Stomach (tissue), 9 donors: ENCODE measurements around the gene ERCC8. TPM values are rescaled to one million over a fixed set of nuclear protein-coding genes. Genes with fewer than 3 reads are reported as not detected.
"Not testable (repeated sequence)": the region's sequence is repeated elsewhere in the genome, so short reads cannot be mapped to it uniquely, and the experiment has no call there.

Experiments
- DNase-seq, 2 donors: peaks; one replicate each; pipeline versions ENCODE4 v3.0.0 to v3.0.0-alpha.2; 2013 to 2019
- H3K27ac ChIP-seq, 5 donors: fragments of 200-600 bp in 4 of 5; sonication (generic) in 4 of 5; one replicate each; pipeline ENCODE4 v1.5.1; 2013 to 2019; ENCODE audit warnings: mild to moderate bottlenecking in 1 of 5, moderate library complexity in 1 of 5
- H3K27me3 ChIP-seq, 3 donors: fragments of 200-600 bp; sonication (generic); one replicate each; pipeline ENCODE4 v1.5.1; 2017 to 2019; ENCODE audit warnings: mixed run types in 1 of 3
- H3K36me3 ChIP-seq, 4 donors: fragments of 200-600 bp; sonication (generic); 1 replicate in 3 of 4; 2 replicates in 1 of 4; pipeline ENCODE4 v1.5.1; 2016 to 2019
- H3K4me1 ChIP-seq, 4 donors: fragments of 200-600 bp; sonication (generic); one replicate each; pipeline ENCODE4 v1.5.1; 2016 to 2019
- H3K4me3 ChIP-seq, 4 donors: fragments of 200-600 bp; sonication (generic) in 3 of 4; one replicate each; pipeline ENCODE4 v1.5.1; 2016 to 2019; ENCODE audit warnings: mild to moderate bottlenecking in 1 of 4
- H3K9me3 ChIP-seq, 4 donors: fragments of 200-600 bp; sonication (generic); one replicate each; pipeline ENCODE4 v1.5.1; 2016 to 2019
- EP300 ChIP-seq: sonication (generic); formaldehyde crosslinking; IDR thresholded peaks from one replicate; pipeline ENCODE4 v1.6.1; 2017; ENCODE audit warnings: antibody characterized with exemption
- POLR2A ChIP-seq, 4 donors: fragments of 450-650 bp; IDR thresholded peaks; one replicate each; pipeline ENCODE4 v1.6.1; 2016; ENCODE audit warnings: antibody characterized with exemption in 4 of 4, control low read depth in 2 of 4, mild to moderate bottlenecking in 1 of 4, moderate library complexity in 1 of 4
- POLR2AphosphoS5 ChIP-seq, 3 donors: sonication (generic); formaldehyde crosslinking; IDR thresholded peaks; one replicate each; pipeline ENCODE4 v1.6.1; 2016; ENCODE audit warnings: antibody characterized with exemption in 3 of 3
- WGBS, 5 donors: extraction: QIAGEN DNeasy Blood & Tissue Kit in 3 of 5; methylation state at CpG; one replicate each; pipeline versions ENCODE4 v1.1.5 to v1.1.7; 2013 to 2018; 5-methylcytosine and 5-hydroxymethylcytosine counted together
- intact Hi-C: fragments of 100-400 bp; cut with DNase I; formaldehyde crosslinking; loops from one replicate; pipeline ENCODE4 v1.15.1; 2023; ENCODE audit warnings: low total_unique reads
- polyA plus RNA-seq, 3 donors: library from polyadenylated mRNA; stranded (reverse); fragments of 200-250 nt; gene quantifications; one replicate each; pipeline ENCODE4 v1.2.3, GENCODE V29; 2013
- total RNA-seq, 5 donors: library from RNA; depleted of rRNA; stranded (reverse); fragments of >200 nt; gene quantifications; one replicate each; pipeline versions ENCODE4 v1.1.0 to v1.2.3, GENCODE V29; 2014 to 2016
- TF ChIP-seq, protein P1 (sequence below), 7 experiments: fragments of 450-650 bp in 4 of 7; fragments of 200-600 bp in 3 of 7; sonication (generic) in 3 of 7; IDR thresholded peaks; one replicate each; pipeline ENCODE4 v1.5.1; 2016 to 2019; ENCODE audit warnings: antibody characterized with exemption in 7 of 7, control low read depth in 2 of 7, mild to moderate bottlenecking in 1 of 7
- donor health status: healthy with polysubstance abuse.
- donor health status: Bipolar disorder and iron deficiency.
- donor health status: healthy.

ERCC8 gene
- total and polyA plus RNA-seq, 8 donors, result 3.5 to 19.1 (median 5.6) TPM; not detected in 2

DNA sequence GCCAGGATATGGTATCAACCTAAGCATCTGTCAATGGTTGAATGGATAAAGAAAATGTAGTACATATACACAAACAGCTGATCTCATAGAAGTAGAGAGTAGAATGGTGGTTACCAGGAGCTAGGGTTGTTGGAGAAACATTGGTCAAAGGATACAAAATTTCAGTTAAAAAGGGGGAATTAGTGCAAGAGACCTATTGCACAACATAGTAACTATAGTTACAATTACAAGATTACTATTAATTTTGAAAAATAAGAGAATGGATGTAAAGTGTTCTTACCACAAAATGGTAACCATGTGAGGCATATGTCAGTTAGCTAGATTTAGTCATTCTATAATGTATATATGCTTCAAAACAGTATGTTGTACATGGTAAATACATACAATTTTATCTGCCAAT lies 72.0 kb downstream of the ERCC8 start:
- peaks cover 0 to 24% (median 9%) of the 10 kb centered on the region in 4 donors for H3K9me3 ChIP-seq
- H3K27ac ChIP-seq, result no peak overlapping the region
- no peaks in the 10 kb centered on the region for H3K4me1 ChIP-seq
- no peak for TF ChIP-seq POLR2A (IDR thresholded peaks at IDR 0.05)
- TF ChIP-seq POLR2AphosphoS5 (IDR thresholded peaks at IDR 0.05), result no peak
- TF ChIP-seq, protein P1, sequence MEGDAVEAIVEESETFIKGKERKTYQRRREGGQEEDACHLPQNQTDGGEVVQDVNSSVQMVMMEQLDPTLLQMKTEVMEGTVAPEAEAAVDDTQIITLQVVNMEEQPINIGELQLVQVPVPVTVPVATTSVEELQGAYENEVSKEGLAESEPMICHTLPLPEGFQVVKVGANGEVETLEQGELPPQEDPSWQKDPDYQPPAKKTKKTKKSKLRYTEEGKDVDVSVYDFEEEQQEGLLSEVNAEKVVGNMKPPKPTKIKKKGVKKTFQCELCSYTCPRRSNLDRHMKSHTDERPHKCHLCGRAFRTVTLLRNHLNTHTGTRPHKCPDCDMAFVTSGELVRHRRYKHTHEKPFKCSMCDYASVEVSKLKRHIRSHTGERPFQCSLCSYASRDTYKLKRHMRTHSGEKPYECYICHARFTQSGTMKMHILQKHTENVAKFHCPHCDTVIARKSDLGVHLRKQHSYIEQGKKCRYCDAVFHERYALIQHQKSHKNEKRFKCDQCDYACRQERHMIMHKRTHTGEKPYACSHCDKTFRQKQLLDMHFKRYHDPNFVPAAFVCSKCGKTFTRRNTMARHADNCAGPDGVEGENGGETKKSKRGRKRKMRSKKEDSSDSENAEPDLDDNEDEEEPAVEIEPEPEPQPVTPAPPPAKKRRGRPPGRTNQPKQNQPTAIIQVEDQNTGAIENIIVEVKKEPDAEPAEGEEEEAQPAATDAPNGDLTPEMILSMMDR (IDR thresholded peaks at IDR 0.05), result no peak
- TF ChIP-seq EP300, result no peak
- no peaks in the 10 kb centered on the region for H3K27me3 ChIP-seq
- H3K4me3 ChIP-seq, result no peak overlapping the region
- intact Hi-C loops, result no loop called here
- DNase-seq, result no peak
- H3K36me3 ChIP-seq, result peaks cover 0 to 22% (median 0%) of the 10 kb centered on the region in 4 donors

- peaks cover 0 to 22% (median 0%) of the 10 kb centered on the region in 4 donors for H3K36me3 ChIP-seq
- H3K4me1 ChIP-seq, result no peaks in the 10 kb centered on the region
- H3K27ac ChIP-seq, result no peak overlapping the region
- H3K9me3 ChIP-seq, result peaks cover 0 to 24% (median 9%) of the 10 kb centered on the region in 4 donors
- H3K4me3 ChIP-seq, result no peak overlapping the region
- 78 to 99% (median 96%) methylated on average over 3 of the region's 3 CpGs for WGBS, 5 donors
- no peaks in the 10 kb centered on the region for H3K27me3 ChIP-seq
- DNase-seq, result no peak
- TF ChIP-seq POLR2A (IDR thresholded peaks at IDR 0.05) (no peak), EP300 (no peak), POLR2AphosphoS5 (IDR thresholded peaks at IDR 0.05) (no peak)
- TF ChIP-seq, protein P1 (IDR thresholded peaks at IDR 0.05), result no peak
- intact Hi-C loops, result no loop called here
Measured at GRCh38 chr5:60870857-60871256, 74.0 kb downstream of the ERCC8 start.

DNA sequence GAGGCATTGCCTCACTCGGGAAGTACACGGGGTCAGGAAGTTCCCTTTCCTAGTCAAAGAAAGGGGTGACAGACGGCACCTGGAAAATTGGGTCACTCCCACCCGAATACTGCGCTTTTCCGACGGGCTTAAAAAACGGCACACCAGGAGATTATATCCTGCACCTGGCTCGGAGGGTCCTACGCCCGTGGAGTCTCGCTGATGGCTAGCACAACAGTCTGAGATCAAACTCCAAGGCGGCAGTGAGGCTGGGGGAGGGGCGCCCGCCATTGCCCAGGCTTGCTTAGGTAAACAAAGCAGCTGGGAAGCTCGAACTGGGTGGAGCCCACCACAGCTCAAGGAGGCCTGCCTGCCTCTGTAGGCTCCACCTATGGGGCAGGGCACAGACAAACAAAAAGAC lies 84.3 kb downstream of the ERCC8 start:
- DNase-seq, H3K27me3 ChIP-seq, H3K4me3 ChIP-seq, H3K4me1 ChIP-seq, H3K36me3 ChIP-seq, intact Hi-C loops, H3K9me3 ChIP-seq, H3K27ac ChIP-seq: not testable (repeated sequence)
- WGBS, 5 donors, result 89 to 98% (median 93%) methylated on average over 14 to 16 of the region's 16 CpGs

- no peaks in the 10 kb centered on the region for H3K4me1 ChIP-seq
- no peak for DNase-seq
- no peak overlapping the region for H3K4me3 ChIP-seq
- TF ChIP-seq EP300 (no peak), POLR2A (IDR thresholded peaks at IDR 0.05) (no peak), POLR2AphosphoS5 (IDR thresholded peaks at IDR 0.05) (no peak)
- TF ChIP-seq, protein P1 (IDR thresholded peaks at IDR 0.05), result no peak
- 96 to 100% (median 97%) methylated on average over 1 of the region's 1 CpG for WGBS, 5 donors
- peaks cover 0 to 6% (median 0%) of the 10 kb centered on the region in 4 donors for H3K9me3 ChIP-seq
- intact Hi-C loops, result no loop called here
- H3K36me3 ChIP-seq, result no peaks in the 10 kb centered on the region
- no peak overlapping the region for H3K27ac ChIP-seq
- H3K27me3 ChIP-seq, result no peaks in the 10 kb centered on the region
Measured at GRCh38 chr5:60856066-60856465, 88.8 kb downstream of the ERCC8 start.

DNA sequence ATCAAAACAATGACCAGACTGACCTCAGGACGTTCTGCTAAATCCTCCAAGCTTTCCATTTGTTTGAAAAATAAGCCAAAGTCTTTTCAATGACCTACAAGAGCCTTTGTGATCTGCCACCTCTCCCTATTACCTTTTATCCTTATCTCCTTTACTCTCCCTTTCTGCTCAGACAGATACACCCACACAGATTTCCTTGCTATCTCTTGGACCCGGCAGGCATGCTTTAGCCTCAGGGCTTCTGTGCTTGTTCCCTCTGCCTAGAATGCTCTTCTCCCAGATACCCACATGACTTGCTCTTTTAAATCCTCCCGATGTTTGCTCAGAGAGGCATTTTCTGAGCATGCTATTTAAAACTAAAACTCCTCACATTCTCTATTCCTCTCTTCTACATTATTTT lies 91.9 kb downstream of the ERCC8 start:
- intact Hi-C loops, result no loop called here
- Histone ChIP-seq H3K27ac (no peak overlapping the region), H3K27me3 (no peaks in the 10 kb centered on the region), H3K4me3 (no peak overlapping the region), H3K9me3 (no peaks in the 10 kb centered on the region), H3K4me1 (no peaks in the 10 kb centered on the region), H3K36me3 (no peaks in the 10 kb centered on the region)
- DNase-seq, result no peak
- TF ChIP-seq POLR2AphosphoS5 (IDR thresholded peaks at IDR 0.05), result no peak
- TF ChIP-seq, protein P1 (IDR thresholded peaks at IDR 0.05), result no peak
- TF ChIP-seq POLR2A (IDR thresholded peaks at IDR 0.05), result no peak
- no peak for TF ChIP-seq EP300
- WGBS, 5 donors, result 25 to 32% (median 26%) methylated on average over 3 of the region's 3 CpGs
